GM19240 (cell line): ENCODE data around the gene LHCGR.

ENCODE experiments used
- DNase-seq: peaks from one replicate; pipeline ENCODE4 v3.0.0; 2011; ENCODE audit warnings: low spot score; ENCODE audit not compliant: insufficient read length

LHCGR gene

GRCh38 chr2:48755473-48755872 lies at the start of gene LHCGR:
Gene LHCGR, minus strand, starts transcription at chr2:48755724. Its CDS starts 53 bp downstream, at chr2:48755671.
- no peak for DNase-seq

- no peak for DNase-seq
These were observed 44.1 kb upstream of the LHCGR start for GRCh38 chr2:48799601-48800000.

GRCh38 chr2:48795065-48795464 lies 39.5 kb upstream of the LHCGR start:
- DNase-seq, result no peak

GRCh38 chr2:48793671-48794070 lies 38.1 kb upstream of the LHCGR start:
- DNase-seq, result no peak

GRCh38 chr2:48792030-48792429 lies 36.5 kb upstream of the LHCGR start:
- DNase-seq, result no peak

GRCh38 chr2:48790407-48791170 lies 35.1 kb upstream of the LHCGR start:
- no peak for DNase-seq

- no peak for DNase-seq
These were observed 32.1 kb upstream of the LHCGR start for GRCh38 chr2:48787580-48787979.

GRCh38 chr2:48781366-48781765 lies 25.8 kb upstream of the LHCGR start:
- DNase-seq, result no peak

GRCh38 chr2:48779019-48779716 lies 23.6 kb upstream of the LHCGR start:
- DNase-seq, result no peak

GRCh38 chr2:48774251-48774650 lies 18.7 kb upstream of the LHCGR start:
- no peak for DNase-seq

GRCh38 chr2:48771241-48772014 lies 15.9 kb upstream of the LHCGR start:
- DNase-seq, result no peak

- no peak for DNase-seq
These were observed 14.7 kb upstream of the LHCGR start for GRCh38 chr2:48770181-48770580.

GRCh38 chr2:48768669-48769068 lies 13.1 kb upstream of the LHCGR start:
- DNase-seq, result no peak

- DNase-seq, result no peak
These were observed 11.8 kb upstream of the LHCGR start for GRCh38 chr2:48767330-48767729.

GRCh38 chr2:48760826-48761225 lies 5.3 kb upstream of the LHCGR start:
- no peak for DNase-seq

- no peak for DNase-seq
These were observed 4.2 kb upstream of the LHCGR start for GRCh38 chr2:48759682-48760081.

GRCh38 chr2:48756289-48756688 lies 765 bp upstream of the LHCGR start:
- DNase-seq, result no peak

GRCh38 chr2:48754874-48755273 lies 650 bp downstream of the LHCGR start:
- DNase-seq, result no peak

GRCh38 chr2:48753228-48753627 lies 2.3 kb downstream of the LHCGR start:
- DNase-seq, result no peak

GRCh38 chr2:48750128-48750739 lies 5.3 kb downstream of the LHCGR start:
- no peak for DNase-seq

- no peak for DNase-seq
These were observed 6.0 kb downstream of the LHCGR start for GRCh38 chr2:48749291-48750127.
